Upper lobe of left lung (tissue), 6 donors: ENCODE data around the gene TCEAL7. TPM values are rescaled to one million over a fixed set of nuclear protein-coding genes. Genes with fewer than 3 reads are reported as not detected.
"Not testable (repeated sequence)": the region's sequence is repeated elsewhere in the genome, so short reads cannot be mapped to it uniquely, and the experiment has no call there.

Experiments used
- ATAC-seq, 2 donors: fragments of 200-7000 bp; cut with Tn5 transposase; one replicate each; pipeline ENCODE4 v1.9.1; 2022; ENCODE audit warnings: mild to moderate bottlenecking in 2 of 2, moderate library complexity in 2 of 2; ENCODE audit not compliant: low FRiP score in 2 of 2
- DNase-seq, 2 donors: peaks; one replicate each; pipeline ENCODE4 v3.0.0-alpha.2; 2019 to 2020
- H3K27ac ChIP-seq, 4 donors: fragments of 200-600 bp; sonication (generic); one replicate each; pipeline ENCODE4 v1.5.1; 2016 to 2019
- H3K27me3 ChIP-seq, 4 donors: fragments of 200-600 bp; sonication (generic); one replicate each; pipeline ENCODE4 v1.5.1; 2017 to 2019
- H3K36me3 ChIP-seq, 4 donors: fragments of 200-600 bp; sonication (generic); one replicate each; pipeline ENCODE4 v1.5.1; 2016 to 2019
- H3K4me1 ChIP-seq, 4 donors: fragments of 200-600 bp; sonication (generic); one replicate each; pipeline ENCODE4 v1.5.1; 2018 to 2019
- H3K4me3 ChIP-seq, 4 donors: fragments of 200-600 bp; sonication (generic); one replicate each; pipeline ENCODE4 v1.5.1; 2017 to 2019; ENCODE audit warnings: mild to moderate bottlenecking in 2 of 4, moderate library complexity in 1 of 4
- H3K9me3 ChIP-seq, 4 donors: fragments of 200-600 bp; sonication (generic); one replicate each; pipeline ENCODE4 v1.5.1; 2018 to 2019
- EP300 ChIP-seq, 4 donors: sonication (generic); formaldehyde crosslinking; IDR thresholded peaks; one replicate each; pipeline ENCODE4 v1.5.1; 2017; ENCODE audit warnings: antibody characterized with exemption in 4 of 4, control low read depth in 2 of 4
- POLR2A ChIP-seq, 4 donors: fragments of 450-650 bp; IDR thresholded peaks; one replicate each; pipeline ENCODE4 v1.5.1; 2016 to 2017; ENCODE audit warnings: antibody characterized with exemption in 4 of 4, mild to moderate bottlenecking in 2 of 4
- POLR2AphosphoS5 ChIP-seq, 2 donors: sonication (generic); formaldehyde crosslinking; IDR thresholded peaks; one replicate each; pipeline ENCODE4 v1.5.1; 2017; ENCODE audit warnings: antibody characterized with exemption in 2 of 2
- WGBS, 2 donors: methylation state at CpG; one replicate each; pipeline ENCODE4 v1.1.5; 2017 to 2018; 5-methylcytosine and 5-hydroxymethylcytosine counted together
- total RNA-seq, 6 donors: library from RNA; depleted of rRNA in 4 of 6; stranded (reverse); fragments of >200 nt in 4 of 6; gene quantifications; one replicate each; pipeline versions ENCODE4 v1.1.0 to v1.2.1, GENCODE V29; 2016 to 2021
- TF ChIP-seq, protein P1 (sequence below), 6 experiments: fragments of 450-650 bp in 4 of 6; fragments of 200-600 bp in 2 of 6; sonication (generic) in 2 of 6; IDR thresholded peaks; one replicate each; pipeline ENCODE4 v1.5.1; 2016 to 2019; ENCODE audit warnings: antibody characterized with exemption in 6 of 6
- donor health status: DM: no; HTN: no; CAD: no; lungs with moderate emphysema.
- donor health status: DM: no; HTN: yes; CAD: no; lungs with severe emphysema.

TCEAL7 gene
- total RNA-seq, 6 donors from 2014 or later = 0.78 to 2.8 (median 1.8) TPM; not detected in 1

DNA sequence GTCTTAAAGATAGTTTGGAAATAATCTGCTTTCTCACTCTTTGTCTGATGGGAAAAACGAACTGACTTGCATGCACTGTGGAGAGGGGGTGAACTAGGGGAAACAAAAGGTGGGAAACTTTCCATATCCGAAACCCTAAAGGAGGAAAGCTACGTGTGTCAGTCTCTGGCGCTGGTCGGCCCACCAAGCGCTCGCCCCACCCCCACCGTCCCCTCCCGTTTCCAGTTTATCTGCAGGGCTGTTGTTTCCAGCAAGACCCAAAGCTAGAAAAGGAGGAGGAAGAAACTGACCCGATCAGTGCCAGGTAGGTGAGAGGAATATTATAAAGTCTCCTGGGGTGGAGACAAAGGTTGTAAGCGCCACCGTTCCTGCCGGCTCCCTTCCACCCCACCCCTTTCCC, 26.8 kb downstream of the TCEAL7 start:
- TF ChIP-seq POLR2AphosphoS5 (IDR thresholded peaks at IDR 0.05) (no peak), EP300 (IDR thresholded peaks at IDR 0.05) (no peak), POLR2A (IDR thresholded peaks at IDR 0.05) (no peak)
- TF ChIP-seq, protein P1, sequence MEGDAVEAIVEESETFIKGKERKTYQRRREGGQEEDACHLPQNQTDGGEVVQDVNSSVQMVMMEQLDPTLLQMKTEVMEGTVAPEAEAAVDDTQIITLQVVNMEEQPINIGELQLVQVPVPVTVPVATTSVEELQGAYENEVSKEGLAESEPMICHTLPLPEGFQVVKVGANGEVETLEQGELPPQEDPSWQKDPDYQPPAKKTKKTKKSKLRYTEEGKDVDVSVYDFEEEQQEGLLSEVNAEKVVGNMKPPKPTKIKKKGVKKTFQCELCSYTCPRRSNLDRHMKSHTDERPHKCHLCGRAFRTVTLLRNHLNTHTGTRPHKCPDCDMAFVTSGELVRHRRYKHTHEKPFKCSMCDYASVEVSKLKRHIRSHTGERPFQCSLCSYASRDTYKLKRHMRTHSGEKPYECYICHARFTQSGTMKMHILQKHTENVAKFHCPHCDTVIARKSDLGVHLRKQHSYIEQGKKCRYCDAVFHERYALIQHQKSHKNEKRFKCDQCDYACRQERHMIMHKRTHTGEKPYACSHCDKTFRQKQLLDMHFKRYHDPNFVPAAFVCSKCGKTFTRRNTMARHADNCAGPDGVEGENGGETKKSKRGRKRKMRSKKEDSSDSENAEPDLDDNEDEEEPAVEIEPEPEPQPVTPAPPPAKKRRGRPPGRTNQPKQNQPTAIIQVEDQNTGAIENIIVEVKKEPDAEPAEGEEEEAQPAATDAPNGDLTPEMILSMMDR (IDR thresholded peaks at IDR 0.05) = no peak
- 2 to 12% methylated on average over 13 of the region's 13 CpGs for WGBS, 2 donors
- Histone ChIP-seq H3K36me3 (no peaks in the 10 kb centered on the region), H3K27me3 (no peaks in the 10 kb centered on the region), H3K9me3 (no peaks in the 10 kb centered on the region), H3K4me3 (peak overlapping the region; percentile 38 to 69 (median 56)), H3K27ac (peak overlapping the region; percentile 87 to 91 (median 90)), H3K4me1 (no peaks in the 10 kb centered on the region)
- ATAC-seq = peak; percentile 43 to 76
- DNase-seq = peak in 1 of 2 donors; percentile 48

DNA sequence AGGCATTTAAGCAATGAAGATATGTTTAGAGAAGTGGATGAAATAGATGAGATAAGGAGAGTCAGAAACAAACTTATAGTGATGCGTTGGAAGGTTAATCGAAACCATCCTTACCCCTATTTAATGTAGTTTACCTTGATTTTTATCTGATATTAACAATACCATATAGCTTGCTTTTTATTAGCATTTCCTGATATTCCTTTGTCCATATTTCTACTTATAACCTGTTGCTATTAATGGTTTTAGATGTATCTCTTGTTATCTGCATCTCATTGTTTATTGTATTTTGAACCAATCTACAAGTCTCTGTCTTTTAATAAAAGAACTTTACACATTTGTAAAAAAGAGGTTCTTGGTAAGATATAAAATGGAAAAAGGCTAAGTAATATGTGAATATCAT, 27.8 kb downstream of the TCEAL7 start:
- DNase-seq (no peak), ATAC-seq (no peak)
- TF ChIP-seq, protein P1 (IDR thresholded peaks at IDR 0.05) = no peak
- TF ChIP-seq POLR2A (IDR thresholded peaks at IDR 0.05) (no peak), POLR2AphosphoS5 (IDR thresholded peaks at IDR 0.05) (no peak), EP300 (IDR thresholded peaks at IDR 0.05) (no peak)
- Histone ChIP-seq H3K27ac (peak overlapping the region in 2 of 4 donors; percentile 90 to 91), H3K27me3 (no peaks in the 10 kb centered on the region), H3K4me1 (no peaks in the 10 kb centered on the region), H3K9me3 (no peaks in the 10 kb centered on the region), H3K36me3 (no peaks in the 10 kb centered on the region), H3K4me3 (peak overlapping the region in 1 of 4 donors; percentile 69)
- WGBS, 2 donors = 81 to 86% methylated on average over 2 of the region's 2 CpGs

GRCh38 chrX:103359605-103360004, 29.6 kb downstream of the TCEAL7 start:
- H3K9me3 ChIP-seq, ATAC-seq, H3K36me3 ChIP-seq, H3K4me3 ChIP-seq, H3K27ac ChIP-seq, H3K4me1 ChIP-seq, H3K27me3 ChIP-seq, DNase-seq: not testable (repeated sequence)
- 81 to 90% methylated on average over 3 of the region's 3 CpGs for WGBS, 2 donors

- no peak for DNase-seq
- Histone ChIP-seq H3K4me1 (no peaks in the 10 kb centered on the region), H3K27me3 (no peaks in the 10 kb centered on the region), H3K9me3 (no peaks in the 10 kb centered on the region), H3K27ac (peak overlapping the region in 1 of 4 donors; percentile 39), H3K36me3 (no peaks in the 10 kb centered on the region), H3K4me3 (no peak overlapping the region)
- no peak for ATAC-seq
- TF ChIP-seq POLR2A (IDR thresholded peaks at IDR 0.05) (no peak), POLR2AphosphoS5 (IDR thresholded peaks at IDR 0.05) (peak in 1 of 2 donors; percentile 11)
- WGBS, 2 donors = 36 to 84% methylated on average over 2 of the region's 2 CpGs
Observed at GRCh38 chrX:103360092-103360491, 30.1 kb downstream of the TCEAL7 start.

GRCh38 chrX:103360916-103361315, 30.9 kb downstream of the TCEAL7 start:
- no peak overlapping the region for H3K4me3 ChIP-seq
- H3K36me3 ChIP-seq = no peaks in the 10 kb centered on the region
- peak overlapping the region in 2 of 4 donors; percentile 14 to 39 for H3K27ac ChIP-seq
- 42 to 56% methylated on average over 2 of the region's 2 CpGs for WGBS, 2 donors
- no peaks in the 10 kb centered on the region for H3K4me1 ChIP-seq
- no peaks in the 10 kb centered on the region for H3K9me3 ChIP-seq
- TF ChIP-seq, protein P1 (IDR thresholded peaks at IDR 0.05) = no peak
- TF ChIP-seq POLR2A (IDR thresholded peaks at IDR 0.05) (no peak), POLR2AphosphoS5 (IDR thresholded peaks at IDR 0.05) (no peak), EP300 (IDR thresholded peaks at IDR 0.05) (no peak)
- H3K27me3 ChIP-seq = no peaks in the 10 kb centered on the region
- DNase-seq = no peak
- no peak for ATAC-seq

DNA sequence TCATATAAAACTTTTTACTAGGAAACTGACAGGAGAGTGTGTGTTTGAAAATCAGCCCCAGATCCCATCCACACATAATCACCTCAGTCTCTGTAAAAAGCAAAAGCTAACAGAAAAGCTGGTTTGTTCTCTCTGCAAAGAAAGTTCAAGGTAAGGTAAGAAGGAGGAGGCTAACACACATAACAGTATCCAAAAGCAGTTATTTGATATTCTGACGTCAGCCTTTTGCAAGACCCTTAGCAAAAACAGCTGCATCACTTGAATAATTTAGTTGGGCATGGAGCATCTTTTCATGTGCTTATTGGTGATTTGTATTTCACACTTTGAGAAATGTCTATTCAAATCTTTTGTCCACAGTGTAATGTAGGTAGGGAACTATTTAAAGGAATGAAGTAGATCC, 31.8 kb downstream of the TCEAL7 start:
- ATAC-seq (no peak), DNase-seq (no peak)
- Histone ChIP-seq H3K4me1 (no peaks in the 10 kb centered on the region), H3K27me3 (no peaks in the 10 kb centered on the region), H3K27ac (no peak overlapping the region), H3K9me3 (no peaks in the 10 kb centered on the region), H3K4me3 (no peak overlapping the region), H3K36me3 (no peaks in the 10 kb centered on the region)
- TF ChIP-seq, protein P1 (IDR thresholded peaks at IDR 0.05) = no peak
- no peak for TF ChIP-seq POLR2A (IDR thresholded peaks at IDR 0.05)
- TF ChIP-seq POLR2AphosphoS5 (IDR thresholded peaks at IDR 0.05) = no peak
- no peak for TF ChIP-seq EP300 (IDR thresholded peaks at IDR 0.05)
- WGBS, 2 donors = 48 to 73% methylated on average over 1 of the region's 1 CpG
